Gastrocnemius medialis (tissue), 4 donors: ENCODE results near the gene SORBS1. TPM values are rescaled to one million over a fixed set of nuclear protein-coding genes. Genes with fewer than 3 reads are reported as not detected.
A peak's percentile ranks its signal among the peaks of the same experiment; 100 is the strongest.

ENCODE experiments used
- ATAC-seq, 2 donors: fragments of 150-250 bp; one replicate each; pipeline ENCODE4 v1.9.1; 2016
- DNase-seq, 2 donors: peaks; one replicate each; pipeline ENCODE4 v3.0.0-alpha.2; 2019
- H3K27ac ChIP-seq, 4 donors: fragments of 200-600 bp; sonication (generic); 1 replicate in 1 of 4; 2 replicates in 3 of 4; pipeline ENCODE4 v1.5.1; 2016 to 2018; ENCODE audit warnings: mild to moderate bottlenecking in 2 of 4, moderate library complexity in 1 of 4
- H3K27me3 ChIP-seq, 3 donors: fragments of 200-600 bp; sonication (generic) in 2 of 3; 1 replicate in 1 of 3; 2 replicates in 2 of 3; pipeline versions ENCODE4 v1.5.1 to v1.6.0; 2016 to 2019; ENCODE audit warnings: mild to moderate bottlenecking in 1 of 3, moderate library complexity in 1 of 3
- H3K36me3 ChIP-seq, 2 donors: fragments of 200-600 bp; sonication (generic) in 1 of 2; one replicate each; pipeline ENCODE4 v1.5.1; 2017 to 2018
- H3K4me1 ChIP-seq, 2 donors: fragments of 200-600 bp; sonication (generic) in 1 of 2; one replicate each; pipeline ENCODE4 v1.5.1; 2016 to 2017; ENCODE audit warnings: mild to moderate bottlenecking in 2 of 2
- H3K4me3 ChIP-seq, 4 donors: fragments of 200-600 bp; sonication (generic) in 3 of 4; 1 replicate in 1 of 4; 2 replicates in 3 of 4; pipeline ENCODE4 v1.5.1; 2016 to 2019; ENCODE audit warnings: mild to moderate bottlenecking in 2 of 4
- H3K9me3 ChIP-seq, 3 donors: fragments of 200-600 bp; sonication (generic) in 2 of 3; 1 replicate in 1 of 3; 2 replicates in 2 of 3; pipeline ENCODE4 v1.5.1; 2016 to 2019
- CTCF ChIP-seq, 5 experiments: fragments of 450-650 bp in 3 of 5; fragments of 200-600 bp in 2 of 5; sonication (generic) in 2 of 5; IDR thresholded peaks in 4 of 5; conservative IDR thresholded peaks in 1 of 5; 1 replicate in 4 of 5; 2 replicates in 1 of 5; pipeline ENCODE4 v1.5.1; 2016 to 2019; ENCODE audit warnings: antibody characterized with exemption in 5 of 5, mild to moderate bottlenecking in 3 of 5, moderate library complexity in 3 of 5
- POLR2A ChIP-seq, 2 donors: fragments of 450-650 bp; IDR thresholded peaks; one replicate each; pipeline ENCODE4 v1.6.1; 2017; ENCODE audit warnings: antibody characterized with exemption in 2 of 2, mild to moderate bottlenecking in 2 of 2, moderate library complexity in 2 of 2
- in situ Hi-C, 4 donors: fragments of 200-750 bp; cut with MboI; loops; one replicate each; pipeline versions ENCODE4 v1.15.0 to v1.8.0; 2017; ENCODE audit warnings: low sequenced_read_pairs in 4 of 4
- intact Hi-C: fragments of 100-400 bp; cut with DNase I; formaldehyde crosslinking; loops from one replicate; pipeline ENCODE4 v1.15.1; 2023; ENCODE audit warnings: low total_unique reads
- total RNA-seq, 4 donors: library from RNA; depleted of rRNA; stranded (reverse); fragments of >200 nt; gene quantifications; one replicate each; pipeline versions ENCODE4 v1.1.0 to v1.2.3, GENCODE V29; 2016

The SORBS1 gene
- total RNA-seq, 4 donors from 2014 or later = 146 to 331 (median 186) TPM

- Histone ChIP-seq H3K27me3 (no peaks in the 10 kb centered on the region), H3K9me3 (no peaks in the 10 kb centered on the region), H3K4me1 (peaks cover 46 to 65% of the 10 kb centered on the region in 2 donors), H3K4me3 (peak overlapping the region; percentile 31 to 89 (median 66)), H3K36me3 (no peaks in the 10 kb centered on the region), H3K27ac (peak overlapping the region; percentile 80 to 97 (median 92))
- intact Hi-C loops (loop anchor here (5.0 kb wide), 4 partner anchors 39 to 121 kb away; no protein-coding TSS in a partner anchor), in situ Hi-C loops (no loop called here)
- DNase-seq (peak; percentile 51 to 70), ATAC-seq (peak; percentile 52 to 70)
- TF ChIP-seq POLR2A (IDR thresholded peaks at IDR 0.05) (peak in 1 of 2 donors; percentile 59), CTCF (IDR thresholded peaks at IDR 0.05 in 4 of 5, conservative IDR thresholded peaks at IDR 0.05 in 1 of 5) (no peak)
Measured at GRCh38 chr10:95286707-95287106, 274.5 kb downstream of the SORBS1 start.

GRCh38 chr10:95285556-95285955 lies 275.6 kb downstream of the SORBS1 start:
- TF ChIP-seq CTCF (IDR thresholded peaks at IDR 0.05 in 4 of 5, conservative IDR thresholded peaks at IDR 0.05 in 1 of 5) (no peak), POLR2A (IDR thresholded peaks at IDR 0.05) (no peak)
- in situ Hi-C loops = no loop called here
- no peak for ATAC-seq
- intact Hi-C loops = loop anchor here (5.0 kb wide), 4 partner anchors 38 to 122 kb away; no protein-coding TSS in a partner anchor
- H3K9me3 ChIP-seq = no peaks in the 10 kb centered on the region
- H3K27me3 ChIP-seq = no peaks in the 10 kb centered on the region
- peak overlapping the region; percentile 80 to 97 (median 92) for H3K27ac ChIP-seq
- peaks cover 57 to 76% of the 10 kb centered on the region in 2 donors for H3K4me1 ChIP-seq
- no peaks in the 10 kb centered on the region for H3K36me3 ChIP-seq
- DNase-seq = no peak
- H3K4me3 ChIP-seq = peak overlapping the region in 1 of 4 donors; percentile 67

GRCh38 chr10:95284807-95285206 lies 276.4 kb downstream of the SORBS1 start:
- H3K9me3 ChIP-seq = no peaks in the 10 kb centered on the region
- in situ Hi-C loops = no loop called here
- H3K4me3 ChIP-seq = peak overlapping the region in 1 of 4 donors; percentile 67
- ATAC-seq (no peak), DNase-seq (no peak)
- intact Hi-C loops = loop anchor here (5.0 kb wide), 4 partner anchors 38 to 122 kb away; no protein-coding TSS in a partner anchor
- no peaks in the 10 kb centered on the region for H3K36me3 ChIP-seq
- H3K4me1 ChIP-seq = peaks cover 65 to 84% of the 10 kb centered on the region in 2 donors
- TF ChIP-seq POLR2A (IDR thresholded peaks at IDR 0.05) (no peak), CTCF (IDR thresholded peaks at IDR 0.05 in 4 of 5, conservative IDR thresholded peaks at IDR 0.05 in 1 of 5) (no peak)
- no peaks in the 10 kb centered on the region for H3K27me3 ChIP-seq
- H3K27ac ChIP-seq = peak overlapping the region; percentile 80 to 97 (median 92)

- Histone ChIP-seq H3K4me1 (peaks cover 81 to 98% of the 10 kb centered on the region in 2 donors), H3K4me3 (peak overlapping the region in 1 of 4 donors; percentile 29), H3K36me3 (no peaks in the 10 kb centered on the region), H3K9me3 (no peaks in the 10 kb centered on the region), H3K27me3 (no peaks in the 10 kb centered on the region), H3K27ac (peak overlapping the region; percentile 80 to 97 (median 92))
- DNase-seq (no peak), ATAC-seq (no peak)
- in situ Hi-C loops = no loop called here
- TF ChIP-seq POLR2A (IDR thresholded peaks at IDR 0.05) (no peak), CTCF (IDR thresholded peaks at IDR 0.05 in 4 of 5, conservative IDR thresholded peaks at IDR 0.05 in 1 of 5) (no peak)
- intact Hi-C loops = no loop called here
Measured at GRCh38 chr10:95282107-95282506, 279.1 kb downstream of the SORBS1 start.

GRCh38 chr10:95281206-95281605 lies 280.0 kb downstream of the SORBS1 start:
- H3K4me3 ChIP-seq = peak overlapping the region in 1 of 4 donors; percentile 29
- no peaks in the 10 kb centered on the region for H3K36me3 ChIP-seq
- intact Hi-C loops (no loop called here), in situ Hi-C loops (no loop called here)
- H3K27ac ChIP-seq = peak overlapping the region; percentile 80 to 97 (median 92)
- H3K9me3 ChIP-seq = no peaks in the 10 kb centered on the region
- ATAC-seq (no peak), DNase-seq (no peak)
- H3K4me1 ChIP-seq = peaks cover 84 to 98% of the 10 kb centered on the region in 2 donors
- H3K27me3 ChIP-seq = no peaks in the 10 kb centered on the region
- TF ChIP-seq POLR2A (IDR thresholded peaks at IDR 0.05) = no peak
- TF ChIP-seq CTCF (IDR thresholded peaks at IDR 0.05 in 4 of 5, conservative IDR thresholded peaks at IDR 0.05 in 1 of 5) = no peak
